Transverse colon (tissue), 4 donors: ENCODE results near the gene STK31.

ENCODE experiments used
- EP300 ChIP-seq: sonication (generic); formaldehyde crosslinking; IDR thresholded peaks from one replicate; pipeline ENCODE4 v1.6.1; 2017; ENCODE audit warnings: antibody characterized with exemption, low read depth
- POLR2A ChIP-seq: fragments of 450-650 bp; IDR thresholded peaks from one replicate; pipeline ENCODE4 v1.6.1; 2016; ENCODE audit warnings: antibody characterized with exemption, mild to moderate bottlenecking, moderate library complexity
- POLR2AphosphoS5 ChIP-seq, 3 donors: sonication (generic); formaldehyde crosslinking; IDR thresholded peaks; one replicate each; pipeline ENCODE4 v1.6.1; 2016; ENCODE audit warnings: antibody characterized with exemption in 3 of 3
- TF ChIP-seq, protein P1 (sequence below), 5 experiments: fragments of 200-600 bp in 3 of 5; fragments of 450-650 bp in 2 of 5; sonication (generic) in 3 of 5; IDR thresholded peaks; 1 replicate in 2 of 5; 2 replicates in 3 of 5; pipeline ENCODE4 v1.5.1; 2016 to 2017; ENCODE audit warnings: antibody characterized with exemption in 5 of 5, inconsistent platforms in 3 of 5, mild to moderate bottlenecking in 2 of 5, moderate library complexity in 1 of 5

DNA sequence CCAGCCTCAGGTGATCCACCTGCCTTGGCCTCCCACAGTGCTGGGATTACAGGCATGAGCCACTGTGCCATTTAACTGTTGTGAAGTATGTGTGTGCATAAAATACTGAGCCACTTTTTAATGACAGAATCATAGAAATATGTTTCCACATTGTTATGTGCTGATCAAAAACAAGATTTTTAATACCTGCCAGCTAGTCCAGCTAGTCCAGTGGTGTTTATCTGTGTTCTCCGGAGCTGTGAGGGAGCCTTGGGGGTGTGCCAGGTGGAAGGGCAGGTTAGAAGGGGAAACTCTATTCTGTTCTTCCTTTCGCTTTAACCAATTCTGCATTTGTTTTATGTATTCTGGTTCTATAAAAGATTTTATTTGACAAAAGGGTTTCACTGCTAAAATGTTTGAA is 23.0 kb upstream of the STK31 start:
- TF ChIP-seq, protein P1, sequence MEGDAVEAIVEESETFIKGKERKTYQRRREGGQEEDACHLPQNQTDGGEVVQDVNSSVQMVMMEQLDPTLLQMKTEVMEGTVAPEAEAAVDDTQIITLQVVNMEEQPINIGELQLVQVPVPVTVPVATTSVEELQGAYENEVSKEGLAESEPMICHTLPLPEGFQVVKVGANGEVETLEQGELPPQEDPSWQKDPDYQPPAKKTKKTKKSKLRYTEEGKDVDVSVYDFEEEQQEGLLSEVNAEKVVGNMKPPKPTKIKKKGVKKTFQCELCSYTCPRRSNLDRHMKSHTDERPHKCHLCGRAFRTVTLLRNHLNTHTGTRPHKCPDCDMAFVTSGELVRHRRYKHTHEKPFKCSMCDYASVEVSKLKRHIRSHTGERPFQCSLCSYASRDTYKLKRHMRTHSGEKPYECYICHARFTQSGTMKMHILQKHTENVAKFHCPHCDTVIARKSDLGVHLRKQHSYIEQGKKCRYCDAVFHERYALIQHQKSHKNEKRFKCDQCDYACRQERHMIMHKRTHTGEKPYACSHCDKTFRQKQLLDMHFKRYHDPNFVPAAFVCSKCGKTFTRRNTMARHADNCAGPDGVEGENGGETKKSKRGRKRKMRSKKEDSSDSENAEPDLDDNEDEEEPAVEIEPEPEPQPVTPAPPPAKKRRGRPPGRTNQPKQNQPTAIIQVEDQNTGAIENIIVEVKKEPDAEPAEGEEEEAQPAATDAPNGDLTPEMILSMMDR (IDR thresholded peaks at IDR 0.05): no peak
- TF ChIP-seq POLR2A (no peak), EP300 (no peak), POLR2AphosphoS5 (IDR thresholded peaks at IDR 0.05) (no peak)
